ENCODE results near the gene MYOC.

GRCh38 chr1:171628225-171628624 is 24.3 kb downstream of the MYOC start:
- TF ChIP-seq CTCF (IDR thresholded peaks at IDR 0.05), result no peak
- TF ChIP-seq POLR2A (IDR thresholded peaks at IDR 0.05), result no peak

Measured in esophagus squamous epithelium (tissue), 4 donors.